Germinal center (tissue), 1 donor: ENCODE results near the gene LAMC1.

Source experiments
- DNase-seq: peaks from one replicate; pipeline ENCODE4 v3.0.0; 2012; ENCODE audit warnings: mixed read lengths, low spot score

LAMC1 gene

DNA sequence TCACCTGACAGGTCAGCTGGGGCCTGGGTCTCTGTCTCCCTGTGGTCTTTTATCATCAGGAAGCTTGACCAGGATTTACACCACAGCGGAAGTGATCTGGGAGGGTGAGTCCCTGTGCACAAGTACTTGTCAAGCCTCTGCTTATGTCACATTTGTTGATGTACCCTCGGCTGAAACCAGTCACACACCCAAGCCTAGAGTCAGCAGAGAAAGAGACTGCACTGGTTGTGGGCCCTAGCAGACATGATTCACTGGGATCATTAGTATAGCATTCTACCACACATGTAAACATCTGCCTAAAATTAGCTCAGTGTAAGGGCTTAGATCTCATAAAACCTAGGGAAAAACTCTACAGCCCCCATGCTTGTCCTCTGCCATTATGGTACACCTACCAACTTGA is 83.5 kb downstream of the LAMC1 start:
- no peak for DNase-seq

DNA sequence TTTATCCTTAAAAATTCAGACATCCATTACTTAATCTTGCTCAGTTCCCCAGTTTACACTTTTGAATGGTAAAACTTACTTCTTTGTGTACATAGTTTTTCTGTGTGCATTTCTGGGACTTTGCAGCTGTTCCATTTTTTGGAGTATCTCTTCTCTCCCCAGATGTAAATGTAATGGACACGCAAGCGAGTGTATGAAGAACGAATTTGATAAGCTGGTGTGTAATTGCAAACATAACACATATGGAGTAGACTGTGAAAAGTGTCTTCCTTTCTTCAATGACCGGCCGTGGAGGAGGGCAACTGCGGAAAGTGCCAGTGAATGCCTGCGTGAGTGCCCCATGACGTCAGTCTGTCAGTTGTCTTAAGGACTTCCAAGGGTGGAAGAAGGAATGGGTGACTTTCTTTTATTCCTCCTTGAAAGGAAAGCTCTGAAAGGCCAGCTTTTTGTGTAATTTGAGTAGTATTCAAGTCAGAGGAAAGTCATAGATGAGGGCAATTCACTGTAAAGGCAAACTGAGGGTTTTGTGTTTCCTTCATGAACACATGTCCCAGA is 87.2 kb downstream of the LAMC1 start:
- no peak for DNase-seq

DNA sequence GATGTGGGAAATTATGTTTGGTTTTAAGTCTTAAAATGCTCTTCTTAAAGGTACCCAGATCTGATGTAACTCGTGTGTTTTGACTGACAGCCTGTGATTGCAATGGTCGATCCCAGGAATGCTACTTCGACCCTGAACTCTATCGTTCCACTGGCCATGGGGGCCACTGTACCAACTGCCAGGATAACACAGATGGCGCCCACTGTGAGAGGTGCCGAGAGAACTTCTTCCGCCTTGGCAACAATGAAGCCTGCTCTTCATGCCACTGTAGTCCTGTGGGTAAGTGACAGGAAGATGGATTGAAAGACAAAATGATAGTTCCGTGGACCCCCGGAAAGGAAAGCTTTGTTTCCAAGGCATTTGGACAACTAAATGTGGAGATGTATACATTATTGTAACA is 91.2 kb downstream of the LAMC1 start:
- DNase-seq, result no peak

DNA sequence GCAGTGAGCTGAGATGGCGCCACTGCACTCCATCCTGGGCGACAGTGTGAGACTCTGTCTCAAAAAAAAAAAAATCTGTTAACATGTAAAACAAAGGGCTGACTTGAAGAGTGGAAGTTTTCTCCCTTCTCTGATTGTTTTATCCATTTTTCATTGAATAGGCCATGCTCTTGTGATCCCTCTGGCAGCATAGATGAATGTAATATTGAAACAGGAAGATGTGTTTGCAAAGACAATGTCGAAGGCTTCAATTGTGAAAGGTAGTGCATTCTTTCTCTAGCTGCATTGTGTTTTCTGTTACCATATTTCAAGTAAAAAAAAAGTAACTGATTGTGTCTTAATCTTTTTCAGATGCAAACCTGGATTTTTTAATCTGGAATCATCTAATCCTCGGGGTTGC is 93.2 kb downstream of the LAMC1 start:
- DNase-seq, result no peak

DNA sequence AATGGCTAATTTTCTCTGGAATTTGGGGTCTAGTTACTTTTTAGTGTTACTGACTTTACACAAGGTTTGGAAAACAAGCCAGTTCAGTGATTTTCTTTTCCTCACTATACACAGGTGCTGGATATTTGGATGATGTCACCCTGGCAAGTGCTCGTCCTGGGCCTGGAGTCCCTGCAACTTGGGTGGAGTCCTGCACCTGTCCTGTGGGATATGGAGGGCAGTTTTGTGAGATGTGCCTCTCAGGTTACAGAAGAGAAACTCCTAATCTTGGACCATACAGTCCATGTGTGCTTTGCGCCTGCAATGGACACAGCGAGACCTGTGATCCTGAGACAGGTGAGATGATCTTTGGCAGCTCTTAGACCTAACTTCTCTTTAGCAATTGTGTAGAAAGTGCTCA is 98.4 kb downstream of the LAMC1 start:
- DNase-seq, result no peak

DNA sequence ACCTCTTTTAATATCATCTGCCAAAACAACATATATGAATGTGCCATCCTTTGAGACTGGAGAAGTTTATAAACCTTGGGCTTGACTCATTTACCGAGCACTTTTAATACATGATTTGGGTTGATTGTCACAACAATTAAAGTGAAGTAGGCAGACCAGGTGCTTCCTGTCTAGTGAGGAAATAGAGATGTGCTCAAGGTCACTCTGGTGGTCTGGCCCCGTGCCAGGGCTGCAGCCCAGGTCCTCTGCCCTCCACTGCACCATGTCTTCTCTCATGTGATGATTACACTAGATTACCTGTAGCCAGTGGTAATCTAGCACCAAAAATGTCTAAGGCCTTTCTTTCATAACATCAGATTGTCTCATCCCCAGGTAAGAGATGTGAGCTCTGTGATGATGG is 101.0 kb downstream of the LAMC1 start:
- no peak for DNase-seq

DNA sequence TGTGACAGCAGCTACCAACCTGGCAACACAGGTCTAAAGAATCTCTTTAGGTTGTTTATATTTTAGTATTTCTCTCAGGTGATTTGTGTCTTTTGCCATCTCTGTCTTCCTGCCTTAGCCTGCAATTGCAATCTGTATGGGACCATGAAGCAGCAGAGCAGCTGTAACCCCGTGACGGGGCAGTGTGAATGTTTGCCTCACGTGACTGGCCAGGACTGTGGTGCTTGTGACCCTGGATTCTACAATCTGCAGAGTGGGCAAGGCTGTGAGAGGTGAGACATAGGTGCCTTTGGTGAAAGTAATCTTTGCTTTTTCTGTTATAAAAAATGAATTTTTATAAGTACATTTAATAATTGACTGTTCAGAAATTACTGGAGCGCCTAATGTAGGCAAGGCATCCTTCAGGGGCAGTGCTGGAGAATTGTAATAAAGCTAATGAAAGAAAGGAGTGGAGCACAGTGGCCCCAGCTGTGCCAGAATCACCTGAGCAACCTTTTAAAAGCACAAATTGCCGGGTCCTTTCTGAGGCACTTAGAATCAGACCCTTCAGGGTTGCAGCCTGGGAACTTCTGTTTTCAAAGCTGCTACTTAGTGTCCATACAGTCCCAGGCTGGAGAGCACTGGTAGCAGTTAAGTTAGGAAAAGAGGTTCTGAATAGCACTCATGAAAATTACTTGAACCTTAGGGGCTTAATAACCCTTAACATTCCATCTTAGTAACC is 102.2 kb downstream of the LAMC1 start:
- no peak for DNase-seq

DNA sequence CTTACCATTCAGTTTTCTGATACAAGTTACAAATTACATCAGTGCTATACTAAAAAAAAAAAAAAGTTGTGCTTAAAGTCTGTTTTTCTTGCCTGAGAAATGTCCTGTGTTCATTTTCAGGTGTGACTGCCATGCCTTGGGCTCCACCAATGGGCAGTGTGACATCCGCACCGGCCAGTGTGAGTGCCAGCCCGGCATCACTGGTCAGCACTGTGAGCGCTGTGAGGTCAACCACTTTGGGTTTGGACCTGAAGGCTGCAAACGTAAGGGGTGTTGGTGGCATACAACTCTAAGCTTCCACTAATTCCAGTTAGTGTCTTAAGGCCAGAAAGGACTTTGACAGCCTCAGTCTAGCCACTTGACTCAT is 102.8 kb downstream of the LAMC1 start:
- no peak for DNase-seq

DNA sequence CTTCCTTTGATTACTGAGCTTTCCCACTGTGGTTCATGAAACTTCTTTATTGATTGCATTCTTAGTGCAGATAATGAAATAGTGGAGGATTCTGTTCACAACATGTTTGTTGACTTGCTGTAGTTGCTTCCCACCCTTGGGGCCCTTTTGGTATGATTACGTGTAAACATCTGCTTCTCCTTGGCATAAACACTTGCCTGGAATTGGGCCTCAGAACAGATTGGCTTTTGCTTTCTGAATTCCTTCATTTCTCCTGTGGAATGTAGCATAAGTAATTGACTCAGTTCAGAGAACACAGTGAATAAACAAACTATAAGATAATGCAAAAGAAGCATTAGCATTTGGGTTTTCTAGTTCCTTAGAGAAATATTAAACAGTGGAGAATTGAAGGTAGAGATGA is 103.3 kb downstream of the LAMC1 start:
- DNase-seq, result no peak

DNA sequence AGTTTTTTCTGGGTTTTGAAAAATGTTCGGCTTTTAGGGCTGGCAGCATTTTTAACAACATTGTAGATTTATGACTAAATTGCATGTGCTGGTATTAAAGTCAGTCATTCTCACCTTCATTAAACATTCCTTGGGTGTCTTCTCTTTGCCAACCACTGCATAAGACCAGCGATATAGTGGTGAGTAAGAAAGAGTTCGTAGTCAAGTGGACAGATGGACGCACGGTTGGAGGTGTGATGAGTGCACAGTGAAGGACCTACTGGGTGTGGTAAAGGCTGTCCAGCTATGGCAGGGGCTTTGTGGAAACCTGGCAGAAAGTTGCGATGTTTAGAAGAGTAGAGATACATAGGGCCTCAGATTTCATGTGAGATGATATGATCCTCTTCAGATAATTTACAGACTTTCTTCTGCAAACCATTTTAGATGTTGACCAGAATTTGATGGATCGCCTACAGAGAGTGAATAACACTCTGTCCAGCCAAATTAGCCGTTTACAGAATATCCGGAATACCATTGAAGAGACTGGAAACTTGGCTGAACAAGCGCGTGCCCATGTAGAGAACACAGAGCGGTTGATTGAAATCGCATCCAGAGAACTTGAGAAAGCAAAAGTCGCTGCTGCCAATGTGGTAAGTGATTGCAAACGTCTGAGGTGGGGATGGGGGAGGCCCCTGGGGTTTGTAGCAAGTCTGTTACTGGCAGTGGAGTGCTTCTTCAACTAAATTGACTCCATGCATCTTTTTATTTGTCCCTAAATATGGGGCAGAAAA is 106.9 kb downstream of the LAMC1 start:
- DNase-seq, result no peak

DNA sequence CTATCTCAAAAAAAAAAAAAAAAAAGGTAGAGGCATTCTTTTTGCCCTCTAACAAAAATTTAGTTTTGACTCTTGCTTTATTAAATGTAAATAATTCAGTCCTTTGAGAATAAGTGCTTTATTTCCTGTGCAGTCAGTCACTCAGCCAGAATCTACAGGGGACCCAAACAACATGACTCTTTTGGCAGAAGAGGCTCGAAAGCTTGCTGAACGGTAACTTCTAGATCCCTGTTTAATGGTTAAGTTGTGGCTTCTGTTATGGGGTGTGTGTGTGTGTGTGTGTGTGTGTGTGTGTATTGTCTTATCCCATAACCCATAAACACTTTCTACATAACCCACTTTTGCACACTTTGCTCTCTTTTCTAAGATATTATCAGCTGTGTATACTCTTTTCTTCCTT is 107.9 kb downstream of the LAMC1 start:
- no peak for DNase-seq

DNA sequence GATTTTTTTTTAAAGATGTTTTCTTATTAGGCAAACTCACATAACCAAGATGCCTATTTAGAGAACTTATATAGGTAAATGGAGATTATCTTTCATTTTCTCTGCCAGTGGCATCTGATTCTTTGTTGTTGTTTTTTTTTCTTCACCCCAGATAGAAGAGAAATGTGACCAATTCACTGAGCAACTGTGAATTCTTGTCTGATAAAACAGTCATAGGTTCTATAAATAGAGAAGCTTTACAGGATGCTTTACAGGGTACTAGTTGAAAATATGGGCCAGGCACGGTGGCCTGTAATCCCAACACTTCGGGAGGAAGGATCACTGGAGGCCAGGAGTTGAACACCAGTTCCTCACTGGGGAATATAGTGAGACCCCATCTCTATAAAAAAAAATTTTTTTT is 112.1 kb downstream of the LAMC1 start:
- no peak for DNase-seq

DNA sequence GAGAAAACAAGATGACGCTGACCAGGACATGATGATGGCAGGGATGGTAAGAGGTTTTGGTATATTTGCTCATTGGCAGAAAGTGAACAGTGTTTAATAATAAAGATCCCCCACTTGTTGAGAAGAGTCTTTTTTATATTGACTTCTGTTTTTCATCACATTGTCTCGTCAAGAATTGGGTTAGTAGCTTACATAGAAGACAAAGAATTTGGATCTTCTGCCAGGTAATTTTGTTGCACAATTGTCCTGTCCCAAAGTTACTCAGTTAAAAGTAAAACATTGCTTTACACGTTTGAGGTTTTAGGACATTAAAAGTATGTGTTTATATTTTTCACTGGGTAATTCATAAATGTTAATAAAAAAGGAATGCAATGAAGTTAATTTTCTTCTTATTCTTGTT is 114.6 kb downstream of the LAMC1 start:
- no peak for DNase-seq

DNA sequence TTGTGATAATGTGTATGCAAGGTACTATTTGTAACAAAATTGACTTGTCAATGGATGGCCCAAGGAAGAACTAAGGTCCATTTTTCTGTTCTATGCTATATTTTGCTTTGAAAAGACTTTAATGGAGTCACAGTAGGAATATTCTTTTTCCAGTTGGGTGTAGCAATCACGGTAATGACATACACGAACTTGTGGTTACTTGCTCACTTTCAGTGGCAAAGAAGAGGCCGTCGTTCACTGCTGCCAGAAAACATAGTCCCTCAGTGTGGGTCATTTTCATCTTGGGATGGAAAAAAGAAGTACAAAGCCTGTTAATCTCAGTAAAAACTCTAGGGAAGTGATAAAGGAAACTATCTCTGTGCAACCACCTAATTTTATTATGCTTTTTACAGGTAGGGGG is 115.1 kb downstream of the LAMC1 start:
- DNase-seq, result no peak

DNA sequence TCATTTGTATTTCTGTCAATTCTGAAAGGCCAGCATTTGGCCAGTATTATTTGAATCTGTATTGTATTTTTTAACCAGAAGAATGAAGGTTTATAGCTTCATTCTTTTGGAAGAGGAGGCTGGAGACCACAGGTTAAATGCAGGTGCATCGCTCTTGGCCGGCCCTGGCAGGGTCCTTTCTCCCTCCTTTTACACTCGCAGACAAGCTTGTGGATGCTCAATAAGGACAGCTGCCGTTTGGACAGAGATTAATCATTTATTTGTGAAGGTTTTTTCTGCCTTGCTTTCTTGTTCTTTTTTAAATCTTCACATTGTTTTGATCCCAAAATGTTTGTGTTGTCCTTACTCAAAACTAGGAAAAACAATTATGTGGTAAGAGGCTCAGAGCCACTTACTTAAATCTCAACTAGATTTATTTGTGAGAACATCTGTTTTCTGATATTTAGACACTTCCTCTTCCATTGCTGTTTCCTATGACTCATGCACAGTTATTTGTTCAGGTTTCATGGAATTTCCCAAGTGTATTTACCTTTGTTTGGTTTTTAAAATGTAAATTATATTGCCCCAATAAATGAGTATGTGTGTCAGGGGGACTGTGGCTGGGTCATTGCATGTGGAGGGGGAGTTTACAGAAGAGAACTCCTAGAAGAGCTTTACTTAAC is 116.2 kb downstream of the LAMC1 start:
- DNase-seq, result no peak

DNA sequence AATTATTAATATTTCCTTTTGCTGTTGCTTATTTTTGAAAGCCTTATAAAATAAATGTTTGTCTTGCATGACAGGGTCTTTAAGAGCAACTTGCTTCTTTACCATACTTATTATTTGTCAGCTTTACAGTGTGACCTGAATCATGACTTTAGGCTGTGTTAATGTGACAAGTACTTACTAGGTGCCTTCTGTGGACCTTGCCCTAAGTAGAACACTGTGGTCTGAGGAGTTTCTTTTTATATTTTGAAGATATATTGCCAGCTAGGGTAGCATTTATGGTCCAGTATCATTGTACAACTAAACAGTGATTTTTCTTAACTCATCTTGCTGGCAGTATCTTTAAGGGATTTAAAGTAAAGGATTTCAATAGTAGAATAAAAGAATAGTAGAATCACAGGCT is 117.4 kb downstream of the LAMC1 start:
- no peak for DNase-seq

DNA sequence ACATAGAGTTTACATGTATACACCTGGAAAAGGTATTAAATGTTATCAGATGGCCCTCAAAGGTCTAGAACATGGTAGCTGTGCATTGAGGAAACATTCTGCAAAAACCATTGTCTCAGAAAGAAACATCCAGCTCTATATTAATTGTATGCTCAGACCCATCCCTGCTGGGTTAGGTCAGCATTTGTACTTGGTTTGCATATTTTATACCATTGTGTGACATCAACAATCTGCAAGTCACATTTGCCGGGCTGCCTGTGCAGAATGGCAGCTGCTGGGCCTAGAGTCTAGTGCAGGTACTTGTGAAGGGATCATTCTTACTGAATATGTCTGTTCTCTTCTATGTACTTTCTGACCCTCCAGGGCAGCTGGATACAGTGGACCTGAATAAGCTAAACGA is 119.0 kb downstream of the LAMC1 start:
- DNase-seq, result no peak

DNA sequence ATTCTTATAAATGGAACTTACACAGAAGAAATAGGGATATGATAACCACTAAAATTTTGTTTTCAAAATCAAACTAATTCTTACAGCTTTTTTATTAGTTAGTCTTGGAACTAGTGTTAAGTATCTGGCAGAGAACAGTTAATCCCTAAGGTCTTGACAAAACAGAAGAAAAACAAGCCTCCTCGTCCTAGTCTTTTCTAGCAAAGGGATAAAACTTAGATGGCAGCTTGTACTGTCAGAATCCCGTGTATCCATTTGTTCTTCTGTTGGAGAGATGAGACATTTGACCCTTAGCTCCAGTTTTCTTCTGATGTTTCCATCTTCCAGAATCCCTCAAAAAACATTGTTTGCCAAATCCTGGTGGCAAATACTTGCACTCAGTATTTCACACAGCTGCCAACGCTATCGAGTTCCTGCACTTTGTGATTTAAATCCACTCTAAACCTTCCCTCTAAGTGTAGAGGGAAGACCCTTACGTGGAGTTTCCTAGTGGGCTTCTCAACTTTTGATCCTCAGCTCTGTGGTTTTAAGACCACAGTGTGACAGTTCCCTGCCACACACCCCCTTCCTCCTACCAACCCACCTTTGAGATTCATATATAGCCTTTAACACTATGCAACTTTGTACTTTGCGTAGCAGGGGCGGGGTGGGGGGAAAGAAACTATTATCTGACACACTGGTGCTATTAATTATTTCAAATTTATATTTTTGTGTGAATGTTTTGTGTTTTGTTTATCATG is 120.5 kb downstream of the LAMC1 start:
- no peak for DNase-seq

DNA sequence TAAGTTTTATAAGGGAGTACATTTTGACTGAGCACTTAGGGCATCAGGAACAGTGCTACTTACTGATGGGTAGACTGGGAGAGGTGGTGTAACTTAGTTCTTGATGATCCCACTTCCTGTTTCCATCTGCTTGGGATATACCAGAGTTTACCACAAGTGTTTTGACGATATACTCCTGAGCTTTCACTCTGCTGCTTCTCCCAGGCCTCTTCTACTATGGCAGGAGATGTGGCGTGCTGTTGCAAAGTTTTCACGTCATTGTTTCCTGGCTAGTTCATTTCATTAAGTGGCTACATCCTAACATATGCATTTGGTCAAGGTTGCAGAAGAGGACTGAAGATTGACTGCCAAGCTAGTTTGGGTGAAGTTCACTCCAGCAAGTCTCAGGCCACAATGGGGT is 121.5 kb downstream of the LAMC1 start:
- DNase-seq, result no peak

DNA sequence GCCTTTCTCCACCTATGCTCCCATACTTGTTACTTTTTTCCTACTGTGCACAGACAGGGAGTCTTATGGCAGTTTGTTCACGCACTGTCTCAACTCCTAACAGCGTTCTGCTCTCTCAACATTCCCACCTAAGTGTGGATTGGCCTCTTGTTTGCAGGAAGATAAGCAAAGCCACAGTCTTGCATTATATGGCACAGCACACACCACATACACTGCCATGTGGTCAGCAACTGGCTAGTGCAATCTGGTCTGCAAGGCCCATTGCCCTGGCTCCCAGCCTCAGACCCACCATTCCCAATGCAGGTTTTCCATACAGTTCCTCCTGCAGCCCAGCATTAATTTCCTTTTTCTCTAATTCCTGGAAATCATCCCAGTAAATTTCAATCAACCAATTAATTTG is 124.5 kb downstream of the LAMC1 start:
- no peak for DNase-seq

DNA sequence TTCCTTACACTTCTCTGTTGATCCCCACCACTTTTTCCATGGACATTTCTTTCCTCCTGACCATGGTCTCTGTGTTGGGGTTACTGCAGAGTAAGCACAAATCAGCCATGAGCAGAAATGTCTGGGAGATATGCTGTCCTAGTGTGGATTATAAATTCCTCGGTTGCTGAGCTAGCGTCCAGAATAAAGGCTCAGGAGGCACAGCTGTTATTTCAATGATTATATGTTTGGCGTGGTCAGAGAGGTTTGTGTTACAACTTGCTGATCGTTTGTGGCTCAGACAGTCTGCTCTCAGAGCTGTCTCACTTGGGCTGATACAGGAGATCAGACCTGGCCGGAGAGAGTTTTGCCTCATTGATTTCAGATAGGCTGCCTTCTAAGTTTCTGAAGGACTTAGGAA is 125.4 kb downstream of the LAMC1 start:
- no peak for DNase-seq

DNA sequence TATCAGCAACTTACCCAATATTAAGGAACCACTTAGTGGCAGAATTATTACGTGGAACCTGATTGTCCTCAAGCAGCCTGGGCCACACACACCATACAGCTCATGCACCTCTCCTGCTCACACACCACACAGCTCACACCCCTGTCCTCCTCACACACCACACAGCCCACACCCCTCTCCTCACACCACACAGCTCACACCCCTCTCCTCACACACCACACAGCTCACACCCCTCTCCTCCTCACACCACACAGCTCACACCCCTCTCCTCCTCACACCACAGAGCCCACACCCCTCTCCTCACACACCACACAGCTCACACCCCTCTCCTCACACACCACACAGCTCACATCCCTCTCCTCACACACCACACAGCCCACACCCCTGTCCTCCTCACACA is 126.1 kb downstream of the LAMC1 start:
- DNase-seq, result no peak
